Uterus (tissue), 4 donors: ENCODE data around the gene NKAP. TPM values are rescaled to one million over a fixed set of nuclear protein-coding genes. Genes with fewer than 3 reads are reported as not detected.

Experiments used
- DNase-seq, 2 donors: peaks; one replicate each; pipeline ENCODE4 v3.0.0-alpha.2; 2019 to 2020
- H3K27ac ChIP-seq, 2 donors: fragments of 200-600 bp; sonication (generic); 1 replicate in 1 of 2; 2 replicates in 1 of 2; pipeline ENCODE4 v1.5.1; 2016 to 2018
- H3K27me3 ChIP-seq, 2 donors: fragments of 200-600 bp; sonication (generic); one replicate each; pipeline ENCODE4 v1.5.1; 2018 to 2019; ENCODE audit warnings: control low read depth in 1 of 2
- H3K36me3 ChIP-seq, 2 donors: fragments of 200-600 bp; sonication (generic); one replicate each; pipeline ENCODE4 v1.5.1; 2019; ENCODE audit warnings: control low read depth in 1 of 2
- H3K4me1 ChIP-seq, 2 donors: fragments of 200-600 bp; sonication (generic); one replicate each; pipeline ENCODE4 v1.5.1; 2018 to 2019; ENCODE audit warnings: control low read depth in 1 of 2
- H3K4me3 ChIP-seq, 2 donors: fragments of 200-600 bp; sonication (generic); 1 replicate in 1 of 2; 2 replicates in 1 of 2; pipeline ENCODE4 v1.5.1; 2018 to 2019; ENCODE audit warnings: mild to moderate bottlenecking in 1 of 2
- H3K9me3 ChIP-seq, 2 donors: fragments of 200-600 bp; sonication (generic); one replicate each; pipeline ENCODE4 v1.5.1; 2019; ENCODE audit warnings: control low read depth in 1 of 2
- CTCF ChIP-seq, 4 experiments: fragments of 200-600 bp in 2 of 4; fragments of 450-650 bp in 2 of 4; sonication (generic) in 2 of 4; IDR thresholded peaks; one replicate each; pipeline ENCODE4 v1.5.1; 2016 to 2019; ENCODE audit warnings: antibody characterized with exemption in 4 of 4, mild to moderate bottlenecking in 2 of 4, moderate library complexity in 1 of 4
- POLR2A ChIP-seq, 2 donors: fragments of 450-650 bp; IDR thresholded peaks; one replicate each; pipeline ENCODE4 v1.6.1; 2016; ENCODE audit warnings: antibody characterized with exemption in 2 of 2, mild to moderate bottlenecking in 1 of 2, moderate library complexity in 1 of 2
- intact Hi-C: fragments of 100-400 bp; cut with DNase I; formaldehyde crosslinking; loops from one replicate; pipeline ENCODE4 v1.15.1; 2023; ENCODE audit warnings: low total_unique reads
- total RNA-seq, 4 donors: library from RNA; depleted of rRNA in 3 of 4; stranded (reverse); fragments of >200 nt in 3 of 4; gene quantifications; one replicate each; pipeline versions ENCODE4 v1.1.0 to v1.2.4, GENCODE V29; 2014 to 2023
- donor health status: DM: yes; HTN: yes; CAD: no.

Gene NKAP
- total RNA-seq, 4 donors from 2014 or later, result 1.5 to 13.7 (median 5.9) TPM

- intact Hi-C loops, result no loop called here
These were observed 71.8 kb downstream of the NKAP start, which contains the start of the genes NDUFA1 and RNF113A for GRCh38 chrX:119871599-119872395. Gene NDUFA1, plus strand, starts transcription at chrX:119871832. Its CDS starts 80 bp downstream, at chrX:119871912. Gene RNF113A, minus strand, starts transcription at chrX:119871733. Its CDS starts 120 bp downstream, at chrX:119871613.

DNA sequence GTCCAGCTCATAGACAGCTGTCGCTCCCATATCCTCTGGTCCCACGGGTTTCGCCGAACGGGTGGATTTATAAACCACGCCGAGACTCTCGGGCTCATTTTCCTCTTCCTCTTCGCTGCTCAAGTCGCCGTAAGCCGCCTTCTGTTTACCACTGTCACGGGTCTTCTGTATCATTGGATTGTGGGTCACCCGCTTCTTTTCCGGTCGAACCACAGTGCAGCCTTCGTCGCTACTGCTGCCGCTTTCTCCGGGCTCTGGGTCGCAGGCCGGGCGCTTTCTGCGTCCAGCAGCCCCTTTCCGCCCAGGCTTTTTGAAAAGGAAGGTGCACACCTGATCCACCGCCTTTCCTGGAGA, 72.3 kb downstream of the NKAP start:
- H3K4me3 ChIP-seq, result peak overlapping the region; percentile 63
- intact Hi-C loops, result no loop called here
- no peaks in the 10 kb centered on the region for H3K27me3 ChIP-seq
- TF ChIP-seq POLR2A (IDR thresholded peaks at IDR 0.05) (no peak), CTCF (IDR thresholded peaks at IDR 0.05) (no peak)
- H3K36me3 ChIP-seq, result no peaks in the 10 kb centered on the region
- peak overlapping the region; percentile 90 to 91 for H3K27ac ChIP-seq
- no peak for DNase-seq
- H3K9me3 ChIP-seq, result no peaks in the 10 kb centered on the region
- no peaks in the 10 kb centered on the region for H3K4me1 ChIP-seq

More at GRCh38 chrX:119871599-119872395, 71.8 kb downstream of the NKAP start, which contains the start of the genes NDUFA1 and RNF113A:
- peak within 1 kb of the TSS; percentile 63 for H3K4me3 ChIP-seq
- H3K4me1 ChIP-seq, result no peaks in the 10 kb centered on the region
- H3K36me3 ChIP-seq, result no peaks in the 10 kb centered on the region
- H3K9me3 ChIP-seq, result no peaks in the 10 kb centered on the region
- H3K27me3 ChIP-seq, result no peaks in the 10 kb centered on the region
- TF ChIP-seq POLR2A (IDR thresholded peaks at IDR 0.05), result peak; percentile 38 to 69
- TF ChIP-seq CTCF (IDR thresholded peaks at IDR 0.05), result no peak
- peak within 1 kb of the TSS; percentile 90 to 91 for H3K27ac ChIP-seq
- DNase-seq, result peak; percentile 76 to 82

Other genes starting within 250 kb of the NKAP start
- gene SOWAHD, start 185.2 kb downstream of the NKAP start, total RNA-seq, result under 1 TPM in 1 of 4 donors, not detected in 3; 0.69 TPM
- gene RPL39, start 152.1 kb downstream of the NKAP start, total RNA-seq, result 1,000 to 10,000 TPM; 2,055 to 6,062 (median 3,711) TPM
- 1 to 10 TPM; 1.8 to 9.8 (median 2.7) TPM for gene UPF3B, start 90.8 kb downstream of the NKAP start, total RNA-seq
- gene RNF113A, start 72.0 kb downstream of the NKAP start, total RNA-seq, result 10 to 100 TPM in 2 of 4 donors, 1 to 10 TPM in 2; 6.2 to 15.1 (median 9.8) TPM
- gene NDUFA1, start 71.9 kb downstream of the NKAP start, total RNA-seq, result 100 to 1,000 TPM in 1 of 4 donors, 10 to 100 TPM in 2, 1 to 10 TPM in 1; 5.1 to 112 (median 33.7) TPM
- under 1 TPM in 1 of 4 donors, not detected in 3; 0.97 TPM for gene AKAP14, start 47.9 kb downstream of the NKAP start, total RNA-seq
- not detected for gene RHOXF2B, start 133.9 kb upstream of the NKAP start, total RNA-seq
- gene RHOXF1, start 172.2 kb upstream of the NKAP start, total RNA-seq, result under 1 TPM in 1 of 4 donors, not detected in 3; 0.82 TPM
- gene RHOXF2, start 214.9 kb upstream of the NKAP start, total RNA-seq, result not detected